ENCODE measurements around the gene NOL11. TPM values are rescaled to one million over a fixed set of nuclear protein-coding genes. Genes with fewer than 3 reads are reported as not detected.
A peak's percentile ranks its signal among the peaks of the same experiment; 100 is the strongest.

The NOL11 gene
- 41.4 TPM for polyA plus RNA-seq (2013, experiment 1 of 2)
- 45.0 TPM for polyA plus RNA-seq (2013, experiment 2 of 2)

DNA sequence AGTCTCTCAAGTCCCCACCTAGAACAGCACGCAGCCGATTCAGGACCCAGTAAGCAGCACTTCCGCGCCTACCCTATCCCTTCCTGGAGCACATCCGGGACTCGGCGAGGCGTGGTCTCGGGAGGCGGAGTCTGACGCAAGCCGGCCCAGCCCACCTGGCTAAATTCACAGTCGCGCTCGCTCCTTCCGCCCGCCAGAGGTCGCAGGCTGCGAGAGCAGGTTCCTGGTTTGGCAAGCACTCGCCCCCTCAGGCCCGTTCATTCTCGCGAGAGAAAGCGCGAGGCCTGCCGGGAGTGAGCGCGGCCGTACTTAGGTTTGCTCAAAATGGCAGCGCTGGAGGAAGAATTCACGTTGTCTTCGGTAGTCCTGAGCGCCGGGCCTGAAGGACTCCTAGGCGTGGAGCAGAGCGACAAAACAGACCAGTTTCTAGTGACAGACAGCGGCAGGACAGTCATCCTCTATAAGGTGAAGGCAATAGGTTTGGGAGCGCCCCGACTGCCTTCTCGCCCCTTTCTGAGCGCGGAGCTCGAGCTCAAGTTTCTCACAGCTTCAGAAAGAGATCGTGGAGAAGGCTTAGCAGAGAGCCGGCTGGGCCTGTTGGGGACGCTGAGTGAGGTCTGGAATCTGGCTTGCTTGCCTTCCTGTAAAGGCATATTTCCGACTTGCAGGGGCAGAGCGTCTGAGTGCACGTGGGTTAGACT lies at the start of gene NOL11:
NOL11 (plus strand) TSS at position 313 of the 701 bp plus-strand sequence; CDS start at position 325, 12 bp downstream.
- Histone ChIP-seq H3K36me3 (ENCODE audit: control insufficient read depth, insufficient read depth, low read length) (peaks cover 32% of the 10 kb centered on the region), H3K4me1 (ENCODE audit: control insufficient read depth, insufficient read depth, low read length, poor library complexity, severe bottlenecking) (no peaks in the 10 kb centered on the region), H3K4me3 (ENCODE audit: extremely low read depth, insufficient read depth, low read length, poor library complexity, severe bottlenecking) (peak within 1 kb of the TSS; percentile 88), H3K9me3 (ENCODE audit: control insufficient read depth, low read length) (peaks cover 6% of the 10 kb centered on the region), H3K27ac (ENCODE audit: low read depth, low read length, severe bottlenecking) (peak within 1 kb of the TSS; percentile 98)
- WGBS, 2 experiments (ENCODE audit: insufficient coverage in 2 of 2), result 0 to 1% methylated on average over 39 to 46 of the region's 49 CpGs

DNA sequence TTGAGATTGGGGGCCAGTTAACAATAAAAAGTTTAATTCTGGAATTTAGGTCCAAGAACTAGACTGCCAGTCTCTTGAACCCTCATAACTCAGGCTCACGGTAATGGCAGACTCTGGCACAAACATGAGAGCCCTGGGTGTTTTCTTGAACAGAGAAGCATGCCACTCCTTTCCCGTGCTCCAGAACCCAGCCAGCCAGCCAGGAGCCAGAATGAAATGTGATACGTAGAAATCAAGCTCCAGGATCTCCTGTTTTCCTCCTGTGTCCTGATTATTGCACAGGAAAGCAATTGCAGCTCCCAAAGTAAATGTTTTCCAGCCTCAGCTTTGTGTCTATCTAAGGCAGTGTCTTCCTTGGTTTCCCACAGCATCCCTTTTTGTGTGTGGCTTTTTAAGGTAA lies 46.2 kb upstream of the NOL11 start:
- no peaks in the 10 kb centered on the region for H3K9me3 ChIP-seq (ENCODE audit: control insufficient read depth, low read length)
- H3K36me3 ChIP-seq (ENCODE audit: control insufficient read depth, insufficient read depth, low read length), result peaks cover 7% of the 10 kb centered on the region
- H3K4me3 ChIP-seq (ENCODE audit: extremely low read depth, insufficient read depth, low read length, poor library complexity, severe bottlenecking), result no peak overlapping the region
- H3K4me1 ChIP-seq (ENCODE audit: control insufficient read depth, insufficient read depth, low read length, poor library complexity, severe bottlenecking), result no peaks in the 10 kb centered on the region
- no peak overlapping the region for H3K27ac ChIP-seq (ENCODE audit: low read depth, low read length, severe bottlenecking)
- 91 to 97% methylated on average over 3 of the region's 3 CpGs for WGBS, 2 experiments (ENCODE audit: insufficient coverage in 2 of 2)

DNA sequence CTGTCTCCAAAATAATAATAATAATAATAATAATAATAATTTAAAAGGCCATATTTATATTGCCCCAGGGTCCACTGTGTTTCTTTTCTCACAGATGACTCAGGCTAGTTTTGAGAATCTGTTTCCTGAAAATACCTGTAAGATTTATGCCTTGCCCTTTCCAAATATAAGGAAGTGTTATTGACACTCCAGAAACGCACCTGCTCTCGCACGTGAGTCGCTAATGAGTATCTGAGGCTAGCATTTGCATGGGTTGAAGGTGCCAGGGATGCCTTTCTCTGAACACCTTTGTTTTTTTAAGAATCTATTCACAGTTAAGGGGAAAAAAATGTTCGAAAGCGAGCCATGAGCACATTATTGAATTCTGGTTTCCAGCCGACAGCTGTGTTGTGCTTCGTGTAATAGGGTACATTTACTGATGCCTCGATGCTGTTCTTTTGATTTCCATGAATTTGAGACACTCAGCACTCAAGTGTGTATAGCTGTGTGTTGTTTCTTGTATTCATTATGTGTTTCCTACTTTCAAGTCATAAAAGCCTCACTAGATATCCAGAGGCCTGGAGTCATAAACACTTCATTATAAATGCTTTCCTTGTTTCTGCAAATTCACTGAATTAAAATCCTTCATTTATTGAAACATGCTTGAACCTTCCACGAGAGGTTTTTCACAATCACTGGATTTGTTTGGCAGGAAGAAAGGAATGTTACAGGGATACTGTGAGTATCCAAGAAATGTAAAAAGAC lies 45.0 kb upstream of the NOL11 start:
- H3K36me3 ChIP-seq (ENCODE audit: control insufficient read depth, insufficient read depth, low read length), result peaks cover 7% of the 10 kb centered on the region
- WGBS, 2 experiments (ENCODE audit: insufficient coverage in 2 of 2), result 94 to 99% methylated on average over 9 of the region's 10 CpGs
- H3K4me1 ChIP-seq (ENCODE audit: control insufficient read depth, insufficient read depth, low read length, poor library complexity, severe bottlenecking), result no peaks in the 10 kb centered on the region
- H3K9me3 ChIP-seq (ENCODE audit: control insufficient read depth, low read length), result no peaks in the 10 kb centered on the region
- H3K4me3 ChIP-seq (ENCODE audit: extremely low read depth, insufficient read depth, low read length, poor library complexity, severe bottlenecking), result no peak overlapping the region
- H3K27ac ChIP-seq (ENCODE audit: low read depth, low read length, severe bottlenecking), result no peak overlapping the region

DNA sequence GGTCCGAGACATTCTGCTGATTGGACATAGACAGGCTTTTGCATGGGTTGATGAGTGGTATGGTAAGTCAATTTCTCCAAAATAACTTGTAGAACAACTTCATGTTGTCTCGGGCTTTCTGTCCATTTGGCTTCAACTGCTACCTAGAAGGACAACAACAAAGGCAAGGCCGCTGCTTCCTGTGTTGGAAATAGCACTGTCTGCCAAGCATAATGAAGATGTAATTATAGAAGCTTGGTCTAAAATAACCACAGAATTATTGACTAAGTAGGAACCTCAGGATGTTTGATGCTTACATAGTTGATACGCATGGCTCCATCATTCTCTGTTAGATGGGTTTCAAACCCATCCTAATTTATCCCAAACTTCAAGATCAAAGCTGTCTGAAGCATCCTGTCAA lies 42.3 kb upstream of the NOL11 start:
- no peaks in the 10 kb centered on the region for H3K4me1 ChIP-seq (ENCODE audit: control insufficient read depth, insufficient read depth, low read length, poor library complexity, severe bottlenecking)
- H3K9me3 ChIP-seq (ENCODE audit: control insufficient read depth, low read length), result no peaks in the 10 kb centered on the region
- peaks cover 4% of the 10 kb centered on the region for H3K36me3 ChIP-seq (ENCODE audit: control insufficient read depth, insufficient read depth, low read length)
- 80 to 100% methylated on average over 1 to 2 of the region's 4 CpGs for WGBS, 2 experiments (ENCODE audit: insufficient coverage in 2 of 2)
- H3K4me3 ChIP-seq (ENCODE audit: extremely low read depth, insufficient read depth, low read length, poor library complexity, severe bottlenecking), result no peak overlapping the region
- no peak overlapping the region for H3K27ac ChIP-seq (ENCODE audit: low read depth, low read length, severe bottlenecking)

DNA sequence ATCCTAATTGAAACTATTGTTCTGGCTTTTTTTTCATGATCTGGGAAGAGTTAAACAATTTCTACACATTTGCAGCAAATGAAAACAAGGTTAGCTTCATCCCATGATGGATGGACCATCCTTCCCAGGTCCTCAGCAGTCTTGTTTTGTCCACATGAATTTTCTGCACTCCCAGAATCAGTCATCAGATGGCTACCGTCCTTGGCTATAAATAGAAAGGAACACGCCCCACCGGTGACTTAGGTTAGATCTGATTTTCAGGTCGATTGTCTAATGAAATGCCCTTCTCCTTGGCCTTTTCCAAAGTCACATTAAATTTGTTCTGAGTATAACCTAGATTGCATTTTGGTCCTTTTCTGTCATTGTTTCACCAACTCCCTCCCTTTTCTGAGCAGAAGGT lies 41.4 kb upstream of the NOL11 start:
- Histone ChIP-seq H3K4me3 (ENCODE audit: extremely low read depth, insufficient read depth, low read length, poor library complexity, severe bottlenecking) (no peak overlapping the region), H3K4me1 (ENCODE audit: control insufficient read depth, insufficient read depth, low read length, poor library complexity, severe bottlenecking) (no peaks in the 10 kb centered on the region), H3K36me3 (ENCODE audit: control insufficient read depth, insufficient read depth, low read length) (peaks cover 4% of the 10 kb centered on the region), H3K27ac (ENCODE audit: low read depth, low read length, severe bottlenecking) (no peak overlapping the region), H3K9me3 (ENCODE audit: control insufficient read depth, low read length) (no peaks in the 10 kb centered on the region)
- WGBS, 2 experiments (ENCODE audit: insufficient coverage in 2 of 2), result 94 to 97% methylated on average over 4 of the region's 4 CpGs

DNA sequence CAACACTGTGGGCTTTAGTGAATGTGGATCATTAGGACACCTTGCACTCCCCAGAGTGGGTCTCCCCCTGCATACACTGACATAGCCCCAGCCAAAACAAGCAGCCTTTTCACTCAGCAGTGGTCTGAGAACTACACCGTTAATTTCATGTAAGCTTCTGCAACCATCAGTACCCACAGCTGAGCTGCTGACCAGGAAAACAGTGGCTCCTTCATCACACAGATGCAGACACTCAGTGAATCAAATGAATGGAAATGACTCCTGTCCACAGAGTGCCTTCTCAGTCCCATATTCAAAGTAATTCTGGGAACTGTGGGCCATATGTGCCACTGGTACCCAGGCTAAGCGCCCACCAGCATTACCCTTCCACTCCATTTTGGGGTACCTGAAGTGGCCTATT lies 39.3 kb upstream of the NOL11 start:
- Histone ChIP-seq H3K4me1 (ENCODE audit: control insufficient read depth, insufficient read depth, low read length, poor library complexity, severe bottlenecking) (no peaks in the 10 kb centered on the region), H3K4me3 (ENCODE audit: extremely low read depth, insufficient read depth, low read length, poor library complexity, severe bottlenecking) (no peak overlapping the region), H3K9me3 (ENCODE audit: control insufficient read depth, low read length) (no peaks in the 10 kb centered on the region), H3K27ac (ENCODE audit: low read depth, low read length, severe bottlenecking) (no peak overlapping the region), H3K36me3 (ENCODE audit: control insufficient read depth, insufficient read depth, low read length) (peaks cover 4% of the 10 kb centered on the region)
- 100% methylated on average over 2 of the region's 2 CpGs for WGBS, 2 experiments (ENCODE audit: insufficient coverage in 2 of 2)

DNA sequence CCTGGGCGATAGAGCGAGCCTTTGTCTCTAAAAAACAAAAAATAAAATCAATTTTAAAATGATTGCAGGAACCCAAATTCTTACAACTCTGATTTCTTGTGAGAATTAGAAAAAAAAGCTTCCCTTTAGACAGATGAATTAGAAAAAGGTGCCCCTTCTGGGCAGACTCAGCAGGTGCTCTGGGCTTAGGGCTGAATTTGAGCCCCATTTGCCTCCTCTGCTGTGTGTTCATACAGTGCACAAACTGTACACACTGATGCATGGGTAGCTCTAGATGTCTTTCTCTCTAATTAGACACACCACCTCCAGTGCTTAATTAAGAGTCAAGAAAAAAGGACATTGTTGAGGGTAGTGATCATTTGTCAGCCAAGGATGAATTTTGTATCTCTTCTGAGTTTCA lies 38.5 kb upstream of the NOL11 start:
- no CpG with 5 or more reads among the region's 2 CpGs for WGBS, 2 experiments (ENCODE audit: insufficient coverage in 2 of 2)
- H3K4me3 ChIP-seq (ENCODE audit: extremely low read depth, insufficient read depth, low read length, poor library complexity, severe bottlenecking), result no peak overlapping the region
- no peaks in the 10 kb centered on the region for H3K9me3 ChIP-seq (ENCODE audit: control insufficient read depth, low read length)
- H3K36me3 ChIP-seq (ENCODE audit: control insufficient read depth, insufficient read depth, low read length), result peaks cover 4% of the 10 kb centered on the region
- H3K4me1 ChIP-seq (ENCODE audit: control insufficient read depth, insufficient read depth, low read length, poor library complexity, severe bottlenecking), result no peaks in the 10 kb centered on the region
- no peak overlapping the region for H3K27ac ChIP-seq (ENCODE audit: low read depth, low read length, severe bottlenecking)

DNA sequence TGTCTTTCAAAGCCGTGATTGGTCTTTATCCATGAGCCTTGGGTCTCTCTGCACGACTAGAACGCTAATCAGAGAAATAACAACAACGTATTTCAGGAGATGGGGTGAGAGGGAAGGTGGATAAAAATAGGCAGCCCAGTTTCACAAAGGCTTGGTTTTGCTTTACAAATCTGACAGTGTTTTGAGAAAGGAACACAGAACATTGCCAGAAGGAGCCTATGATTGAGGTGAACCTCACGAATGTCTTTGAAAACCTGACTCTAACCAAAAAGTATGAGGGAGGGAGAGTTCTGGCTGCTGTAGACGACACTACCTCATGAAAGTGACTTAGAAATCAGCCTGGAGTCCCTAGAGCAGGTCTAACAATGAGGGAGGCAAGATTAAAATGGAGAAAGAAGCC lies 38.0 kb upstream of the NOL11 start:
- H3K9me3 ChIP-seq (ENCODE audit: control insufficient read depth, low read length), result no peaks in the 10 kb centered on the region
- 88 to 94% methylated on average over 6 of the region's 6 CpGs for WGBS, 2 experiments (ENCODE audit: insufficient coverage in 2 of 2)
- no peak overlapping the region for H3K4me3 ChIP-seq (ENCODE audit: extremely low read depth, insufficient read depth, low read length, poor library complexity, severe bottlenecking)
- H3K27ac ChIP-seq (ENCODE audit: low read depth, low read length, severe bottlenecking), result no peak overlapping the region
- H3K4me1 ChIP-seq (ENCODE audit: control insufficient read depth, insufficient read depth, low read length, poor library complexity, severe bottlenecking), result no peaks in the 10 kb centered on the region
- peaks cover 4% of the 10 kb centered on the region for H3K36me3 ChIP-seq (ENCODE audit: control insufficient read depth, insufficient read depth, low read length)

DNA sequence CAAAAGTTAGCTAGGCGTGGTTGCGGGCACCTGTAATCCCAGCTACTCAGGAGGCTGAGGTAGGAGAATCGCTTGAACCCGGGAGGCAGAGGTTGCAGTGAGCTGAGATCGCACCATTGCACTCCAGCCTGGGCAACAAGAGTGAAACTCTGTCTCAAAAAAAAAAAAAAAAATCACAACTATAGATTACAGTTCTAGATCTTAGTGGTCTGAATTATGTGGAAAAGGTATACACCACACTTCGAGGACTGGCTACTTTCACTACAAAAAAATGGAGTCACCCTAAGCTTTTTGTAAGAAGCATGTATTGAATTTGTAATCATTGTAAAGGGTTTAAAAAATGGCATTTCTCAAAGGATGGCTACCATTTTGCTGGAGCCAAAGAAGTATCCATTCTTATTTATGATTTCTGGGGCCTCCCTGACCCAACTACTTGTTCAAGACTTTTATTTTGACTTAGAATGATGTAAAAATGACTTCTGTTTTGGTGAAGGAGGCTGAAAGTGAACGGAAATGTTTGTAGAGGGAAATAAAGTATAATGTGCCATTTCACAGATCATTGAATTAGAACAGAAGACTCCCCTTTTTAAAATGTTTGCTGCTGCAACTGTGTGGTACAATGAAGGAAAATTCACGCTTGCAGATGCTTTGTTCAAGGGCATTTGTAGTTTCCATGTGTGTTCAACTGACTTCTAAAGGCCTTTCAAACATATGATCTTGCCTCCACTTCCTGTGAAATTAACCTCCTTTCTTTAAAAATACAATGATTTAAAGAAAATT lies 37.1 kb upstream of the NOL11 start:
- H3K9me3 ChIP-seq (ENCODE audit: control insufficient read depth, low read length), result no peaks in the 10 kb centered on the region
- WGBS, 2 experiments (ENCODE audit: insufficient coverage in 2 of 2), result 40 to 82% methylated on average over 1 to 3 of the region's 8 CpGs
- no peaks in the 10 kb centered on the region for H3K4me1 ChIP-seq (ENCODE audit: control insufficient read depth, insufficient read depth, low read length, poor library complexity, severe bottlenecking)
- H3K36me3 ChIP-seq (ENCODE audit: control insufficient read depth, insufficient read depth, low read length), result peaks cover 1% of the 10 kb centered on the region
- H3K4me3 ChIP-seq (ENCODE audit: extremely low read depth, insufficient read depth, low read length, poor library complexity, severe bottlenecking), result no peak overlapping the region
- no peak overlapping the region for H3K27ac ChIP-seq (ENCODE audit: low read depth, low read length, severe bottlenecking)

DNA sequence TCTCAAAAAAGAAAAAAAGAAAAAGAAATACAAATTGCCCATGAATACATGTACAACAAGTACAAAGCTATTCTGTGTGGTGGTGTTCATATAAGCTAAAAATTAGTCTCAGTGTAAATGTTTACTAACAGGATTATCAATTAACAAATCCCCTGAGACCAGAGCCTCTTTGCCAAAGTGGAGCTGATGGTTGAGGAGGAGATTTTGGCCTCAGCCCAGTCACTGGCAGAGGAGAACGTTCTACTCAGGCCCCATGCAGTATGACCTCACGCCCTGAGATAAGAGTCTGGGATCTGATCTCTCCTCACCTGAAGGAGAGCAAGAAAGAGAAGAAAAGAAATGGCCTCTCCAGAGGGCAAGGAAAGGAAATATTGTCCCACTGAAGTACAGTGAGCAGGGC lies 35.5 kb upstream of the NOL11 start:
- H3K9me3 ChIP-seq (ENCODE audit: control insufficient read depth, low read length), result no peaks in the 10 kb centered on the region
- no peaks in the 10 kb centered on the region for H3K4me1 ChIP-seq (ENCODE audit: control insufficient read depth, insufficient read depth, low read length, poor library complexity, severe bottlenecking)
- no peak overlapping the region for H3K27ac ChIP-seq (ENCODE audit: low read depth, low read length, severe bottlenecking)
- H3K4me3 ChIP-seq (ENCODE audit: extremely low read depth, insufficient read depth, low read length, poor library complexity, severe bottlenecking), result no peak overlapping the region
- WGBS, 2 experiments (ENCODE audit: insufficient coverage in 2 of 2), result 89 to 93% methylated on average over 2 of the region's 2 CpGs
- no peaks in the 10 kb centered on the region for H3K36me3 ChIP-seq (ENCODE audit: control insufficient read depth, insufficient read depth, low read length)
